Heart left ventricle (tissue), 16 donors: ENCODE measurements around the gene NCOA3. TPM values are rescaled to one million over a fixed set of nuclear protein-coding genes. Genes with fewer than 3 reads are reported as not detected.

ENCODE experiments used
- ATAC-seq, 4 donors: fragments of 200-7000 bp; cut with Tn5 transposase; one replicate each; pipeline ENCODE4 v1.9.1; 2020 to 2022; ENCODE audit warnings: moderate library complexity in 4 of 4, mild to moderate bottlenecking in 3 of 4, moderate number of reproducible peaks in 1 of 4
- DNase-seq, 5 donors: peaks; one replicate each; pipeline ENCODE4 v3.0.0-alpha.2; 2020
- H3K27ac ChIP-seq, 12 donors: fragments of 200-600 bp; sonication (generic) in 4 of 12; one replicate each; pipeline versions ENCODE4 v1.5.0 to v1.8.0; 2016 to 2022; ENCODE audit warnings: mild to moderate bottlenecking in 2 of 12
- H3K27me3 ChIP-seq, 9 donors: fragments of 200-600 bp; sonication (generic) in 2 of 9; one replicate each; pipeline versions ENCODE4 v1.5.1 to v1.8.0; 2016 to 2022; ENCODE audit warnings: mild to moderate bottlenecking in 3 of 9
- H3K36me3 ChIP-seq, 9 donors: fragments of 200-600 bp; sonication (generic) in 2 of 9; one replicate each; pipeline versions ENCODE4 v1.5.0 to v1.8.0; 2018 to 2022; ENCODE audit warnings: mild to moderate bottlenecking in 2 of 9
- H3K4me1 ChIP-seq, 12 donors: fragments of 200-600 bp; sonication (generic) in 4 of 12; one replicate each; pipeline versions ENCODE4 v1.5.0 to v1.8.0; 2016 to 2022; ENCODE audit warnings: mild to moderate bottlenecking in 3 of 12
- H3K4me3 ChIP-seq, 12 donors: fragments of 200-600 bp; sonication (generic) in 4 of 12; one replicate each; pipeline versions ENCODE4 v1.5.0 to v1.8.0; 2017 to 2022; ENCODE audit warnings: mild to moderate bottlenecking in 9 of 12, moderate library complexity in 4 of 12
- H3K9me3 ChIP-seq, 12 donors: fragments of 200-600 bp; sonication (generic) in 4 of 12; one replicate each; pipeline versions ENCODE4 v1.5.0 to v1.8.0; 2016 to 2022; ENCODE audit warnings: mild to moderate bottlenecking in 1 of 12
- POLR2A ChIP-seq, 2 donors: fragments of 450-650 bp; IDR thresholded peaks; one replicate each; pipeline ENCODE4 v1.6.1; 2017; ENCODE audit warnings: antibody characterized with exemption in 2 of 2, mild to moderate bottlenecking in 2 of 2, moderate library complexity in 2 of 2
- WGBS, 4 donors: extraction: QIAGEN DNeasy Blood & Tissue Kit in 2 of 4; methylation state at CpG; one replicate each; pipeline versions ENCODE4 v1.1.5 to v1.1.7; 2013 to 2018; 5-methylcytosine and 5-hydroxymethylcytosine counted together
- intact Hi-C, 10 donors: fragments of 100-400 bp; cut with DNase I; formaldehyde crosslinking; loops; one replicate each; pipeline versions ENCODE4 v1.11.1 to v1.14.2; 2022
- polyA plus RNA-seq, 2 donors: library from polyadenylated mRNA; stranded (reverse); fragments of 200-250 nt; gene quantifications; one replicate each; pipeline ENCODE4 v1.2.3, GENCODE V29; 2013
- total RNA-seq, 9 donors: library from RNA; depleted of rRNA in 2 of 9; stranded (reverse); fragments of >200 nt in 2 of 9; fragmentation: NEBNext Ultra II Directional in 3 of 9; extraction: Animal tissue kit (Norgen Biotek cat#: 25700) in 3 of 9; gene quantifications; one replicate each; pipeline versions ENCODE4 v1.1.0 to v1.2.4, GENCODE V29; 2016 to 2023
- TF ChIP-seq, protein P1 (sequence below), 12 donors: fragments of 200-600 bp; sonication (generic) in 4 of 12; IDR thresholded peaks; one replicate each; pipeline versions ENCODE4 v1.5.0 to v1.8.0; 2018 to 2022; ENCODE audit warnings: antibody characterized with exemption in 12 of 12, mild to moderate bottlenecking in 5 of 12
- donor health status: ischemic (EF 13 %, LVEDD 7.1; RV severe dilation, severe dysfunction).
- donor health status: healthy with polysubstance abuse.
- donor health status: DM: no; HTN: yes; CAD: no.
- donor health status: DM: no; HTN: no; CAD: no.
- donor health status: ischemic (EF 25% LVEDD 6.9; RV normal size, moderate dysfunction).
- donor health status: ischemic (EF 25% LVEDD 5.7; RV mildly dilated, moderate dysfunction).
- donor health status: healthy.
- donor health status: DM: yes; HTN: yes; CAD: no.
- donor health status: ischemic (EF 35%, LVEDD 5.7; RV mildly dilated, moderate dysfunction).
- donor health status: nonischemic (EF 11% LVEDD 7.7; RV severe dilation, severe dysfunction).
- donor health status: DM: yes; HTN: yes; CAD: no.
- donor health status: PGD.
- donor health status: ischemic (EF 29% LVEDD 5.4; RV normal size, mild dysfunction).
- donor health status: nonischemic (EF 23%, LVEDD 6.1; RV moderate dilation, normal function).

NCOA3 gene
- total and polyA plus RNA-seq, 11 donors = 6.7 to 39.3 (median 25.3) TPM

DNA sequence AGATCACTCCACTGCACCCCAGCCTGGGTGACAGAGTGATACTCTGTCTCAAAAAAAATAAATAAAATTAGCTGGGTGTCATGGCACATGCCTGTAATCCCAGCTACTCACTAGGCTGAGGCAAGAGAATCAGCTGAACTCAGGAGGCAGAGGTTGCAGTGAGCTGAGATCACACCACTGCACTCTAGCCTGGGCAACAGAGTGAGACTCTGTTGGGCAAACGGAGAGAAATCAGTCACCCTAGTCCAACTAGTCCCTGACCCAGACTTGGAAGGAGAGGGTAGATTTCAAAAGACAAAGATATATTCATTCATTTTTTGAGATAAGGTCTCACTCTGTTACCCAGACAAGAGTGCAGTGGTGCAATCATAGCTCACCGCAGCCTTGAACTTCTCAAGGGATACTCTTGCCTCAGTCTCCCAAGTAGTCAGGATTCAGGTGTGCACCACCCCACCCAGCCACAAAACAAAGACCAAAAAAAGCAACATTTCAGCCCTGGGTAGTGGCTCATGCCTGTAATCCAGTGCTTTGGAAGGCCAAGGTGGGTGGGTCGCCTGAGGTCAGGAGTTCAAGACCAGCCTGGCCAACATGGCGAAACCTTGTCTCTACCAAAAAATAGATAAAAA is 26.2 kb upstream of the NCOA3 start:
- ATAC-seq (no peak), DNase-seq (no peak)
- no peak for TF ChIP-seq POLR2A (IDR thresholded peaks at IDR 0.05)
- TF ChIP-seq, protein P1, sequence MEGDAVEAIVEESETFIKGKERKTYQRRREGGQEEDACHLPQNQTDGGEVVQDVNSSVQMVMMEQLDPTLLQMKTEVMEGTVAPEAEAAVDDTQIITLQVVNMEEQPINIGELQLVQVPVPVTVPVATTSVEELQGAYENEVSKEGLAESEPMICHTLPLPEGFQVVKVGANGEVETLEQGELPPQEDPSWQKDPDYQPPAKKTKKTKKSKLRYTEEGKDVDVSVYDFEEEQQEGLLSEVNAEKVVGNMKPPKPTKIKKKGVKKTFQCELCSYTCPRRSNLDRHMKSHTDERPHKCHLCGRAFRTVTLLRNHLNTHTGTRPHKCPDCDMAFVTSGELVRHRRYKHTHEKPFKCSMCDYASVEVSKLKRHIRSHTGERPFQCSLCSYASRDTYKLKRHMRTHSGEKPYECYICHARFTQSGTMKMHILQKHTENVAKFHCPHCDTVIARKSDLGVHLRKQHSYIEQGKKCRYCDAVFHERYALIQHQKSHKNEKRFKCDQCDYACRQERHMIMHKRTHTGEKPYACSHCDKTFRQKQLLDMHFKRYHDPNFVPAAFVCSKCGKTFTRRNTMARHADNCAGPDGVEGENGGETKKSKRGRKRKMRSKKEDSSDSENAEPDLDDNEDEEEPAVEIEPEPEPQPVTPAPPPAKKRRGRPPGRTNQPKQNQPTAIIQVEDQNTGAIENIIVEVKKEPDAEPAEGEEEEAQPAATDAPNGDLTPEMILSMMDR (IDR thresholded peaks at IDR 0.05) = no peak
- Histone ChIP-seq H3K36me3 (no peaks in the 10 kb centered on the region), H3K9me3 (no peaks in the 10 kb centered on the region), H3K4me3 (no peak overlapping the region), H3K27ac (no peak overlapping the region), H3K27me3 (no peaks in the 10 kb centered on the region), H3K4me1 (peaks cover 0 to 11% (median 6%) of the 10 kb centered on the region in 12 donors)
- intact Hi-C loops = loop anchor here in 4 of 10 donors (5.0 to 10.0 kb wide), 4 partner anchors 51 to 63 kb away; no protein-coding TSS in a partner anchor
- 92 to 97% (median 95%) methylated on average over 4 of the region's 4 CpGs for WGBS, 4 donors

DNA sequence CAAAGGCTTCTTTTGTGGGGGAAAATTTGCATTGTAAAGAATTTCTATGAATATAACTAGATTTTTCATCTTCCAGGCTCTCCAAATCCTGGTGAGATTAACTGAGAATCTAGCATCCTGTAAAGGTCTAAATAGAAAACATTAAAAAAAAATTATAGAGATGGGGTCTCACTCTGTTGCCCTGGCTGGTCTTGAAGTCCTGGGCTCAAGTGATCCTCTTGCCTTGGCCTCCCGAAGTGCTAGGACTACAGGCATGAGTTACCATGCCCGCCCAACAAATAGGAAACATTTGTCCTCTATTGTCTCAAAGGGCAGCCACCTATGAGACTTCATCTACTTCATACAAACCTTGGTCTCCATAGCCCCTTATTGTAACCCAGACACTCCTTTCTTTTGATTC is 25.2 kb upstream of the NCOA3 start:
- DNase-seq (no peak), ATAC-seq (no peak)
- WGBS, 4 donors = 92 to 99% (median 96%) methylated on average over 2 of the region's 2 CpGs
- peaks cover 0 to 11% (median 6%) of the 10 kb centered on the region in 12 donors for H3K4me1 ChIP-seq
- H3K27me3 ChIP-seq = no peaks in the 10 kb centered on the region
- intact Hi-C loops = loop anchor here in 4 of 10 donors (5.0 to 10.0 kb wide), 4 partner anchors 52 to 64 kb away; no protein-coding TSS in a partner anchor
- TF ChIP-seq, protein P1 (IDR thresholded peaks at IDR 0.05) = no peak
- no peak for TF ChIP-seq POLR2A (IDR thresholded peaks at IDR 0.05)
- H3K36me3 ChIP-seq = no peaks in the 10 kb centered on the region
- H3K4me3 ChIP-seq = no peak overlapping the region
- H3K27ac ChIP-seq = no peak overlapping the region
- no peaks in the 10 kb centered on the region for H3K9me3 ChIP-seq

DNA sequence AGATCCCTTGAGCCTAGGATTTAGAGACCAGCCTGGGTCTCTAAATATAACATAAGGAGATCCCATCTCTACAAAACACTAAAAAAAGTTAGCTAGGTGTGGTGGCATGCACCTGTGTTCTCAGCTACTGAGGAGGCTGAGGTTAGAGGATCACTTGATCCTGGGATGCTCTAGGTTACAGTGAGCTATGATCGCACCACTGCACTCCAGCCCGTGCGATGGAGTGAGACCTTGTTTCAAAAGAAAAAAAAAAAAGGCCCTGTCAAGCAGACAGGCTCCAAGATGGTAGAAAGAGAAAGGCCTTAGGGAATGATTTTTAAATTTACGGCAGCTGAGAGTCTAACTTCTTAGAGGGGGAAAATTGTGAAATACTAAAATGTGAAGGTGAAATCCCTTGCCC is 22.6 kb upstream of the NCOA3 start:
- WGBS, 4 donors = 92 to 98% (median 96%) methylated on average over 4 of the region's 4 CpGs
- H3K4me1 ChIP-seq = peaks cover 0 to 11% (median 6%) of the 10 kb centered on the region in 12 donors
- no peaks in the 10 kb centered on the region for H3K9me3 ChIP-seq
- no peak overlapping the region for H3K4me3 ChIP-seq
- peak overlapping the region in 11 of 12 donors; percentile 42 to 75 (median 55) for H3K27ac ChIP-seq
- intact Hi-C loops = loop anchor here in 4 of 10 donors (5.0 to 10.0 kb wide), 4 partner anchors 54 to 67 kb away; no protein-coding TSS in a partner anchor
- no peaks in the 10 kb centered on the region for H3K27me3 ChIP-seq
- no peak for ATAC-seq
- DNase-seq = no peak
- TF ChIP-seq, protein P1 (IDR thresholded peaks at IDR 0.05) = no peak
- no peak for TF ChIP-seq POLR2A (IDR thresholded peaks at IDR 0.05)
- H3K36me3 ChIP-seq = no peaks in the 10 kb centered on the region

DNA sequence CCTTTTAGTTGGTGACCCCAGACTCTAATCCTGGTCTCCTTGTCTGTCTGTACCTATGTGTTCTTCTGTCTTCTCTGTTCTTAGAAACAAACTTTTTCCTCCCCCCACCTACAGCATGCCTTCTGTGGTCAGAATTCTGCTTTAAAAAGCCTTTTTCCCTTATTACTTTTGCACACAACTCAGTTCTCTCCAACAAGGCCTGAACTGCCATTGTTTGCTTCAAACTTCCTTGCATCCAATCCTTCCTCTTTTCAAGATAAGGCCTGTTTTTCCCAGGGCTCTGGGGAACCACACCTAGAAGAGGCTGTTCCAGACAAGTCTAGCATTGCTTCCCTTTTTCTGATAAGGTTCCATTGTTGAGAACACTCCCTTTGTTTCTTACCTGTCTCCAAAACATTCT is 22.2 kb upstream of the NCOA3 start:
- Histone ChIP-seq H3K4me3 (no peak overlapping the region), H3K9me3 (no peaks in the 10 kb centered on the region), H3K36me3 (no peaks in the 10 kb centered on the region), H3K27ac (peak overlapping the region; percentile 23 to 75 (median 52)), H3K27me3 (no peaks in the 10 kb centered on the region), H3K4me1 (peaks cover 0 to 11% (median 6%) of the 10 kb centered on the region in 12 donors)
- peak in 2 of 5 donors; percentile 20 to 25 for DNase-seq
- TF ChIP-seq POLR2A (IDR thresholded peaks at IDR 0.05) = no peak
- TF ChIP-seq, protein P1 (IDR thresholded peaks at IDR 0.05) = no peak
- intact Hi-C loops = loop anchor here in 4 of 10 donors (5.0 to 10.0 kb wide), 4 partner anchors 55 to 67 kb away; no protein-coding TSS in a partner anchor
- ATAC-seq = peak; percentile 51 to 88 (median 74)
